ENCODE data around the gene FBXO9.

FBXO9 gene

DNA sequence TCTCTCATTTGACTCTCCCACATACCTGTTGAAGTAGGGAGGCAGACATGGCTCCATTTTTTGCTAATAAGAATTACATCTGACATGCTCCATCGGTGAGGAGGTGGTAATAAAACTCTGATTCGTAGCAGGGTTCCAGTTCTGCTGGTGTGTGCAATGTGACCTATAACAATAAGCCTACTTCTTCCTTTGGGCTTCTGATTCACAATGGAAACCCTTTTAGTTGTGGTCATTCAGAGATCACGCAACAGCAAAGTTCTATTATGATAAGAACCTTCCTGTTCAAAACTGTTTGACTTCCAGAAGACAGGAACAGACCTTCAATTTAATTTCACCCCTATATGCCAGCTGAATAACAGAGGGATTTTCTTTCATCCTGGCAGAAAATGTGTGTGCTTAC lies 38.7 kb upstream of the FBXO9 start:
- H3K27ac ChIP-seq: peak overlapping the region; percentile 1; the same call in 1 of the 2 replicates
- peaks cover 28% of the 10 kb centered on the region for H3K36me3 ChIP-seq
- no peak overlapping the region for H3K4me3 ChIP-seq (ENCODE audit: low read depth, low read length)
- no peaks in the 10 kb centered on the region for H3K9me3 ChIP-seq (ENCODE audit: severe bottlenecking)
- DNase-seq: no peak
- TF ChIP-seq, protein P1, sequence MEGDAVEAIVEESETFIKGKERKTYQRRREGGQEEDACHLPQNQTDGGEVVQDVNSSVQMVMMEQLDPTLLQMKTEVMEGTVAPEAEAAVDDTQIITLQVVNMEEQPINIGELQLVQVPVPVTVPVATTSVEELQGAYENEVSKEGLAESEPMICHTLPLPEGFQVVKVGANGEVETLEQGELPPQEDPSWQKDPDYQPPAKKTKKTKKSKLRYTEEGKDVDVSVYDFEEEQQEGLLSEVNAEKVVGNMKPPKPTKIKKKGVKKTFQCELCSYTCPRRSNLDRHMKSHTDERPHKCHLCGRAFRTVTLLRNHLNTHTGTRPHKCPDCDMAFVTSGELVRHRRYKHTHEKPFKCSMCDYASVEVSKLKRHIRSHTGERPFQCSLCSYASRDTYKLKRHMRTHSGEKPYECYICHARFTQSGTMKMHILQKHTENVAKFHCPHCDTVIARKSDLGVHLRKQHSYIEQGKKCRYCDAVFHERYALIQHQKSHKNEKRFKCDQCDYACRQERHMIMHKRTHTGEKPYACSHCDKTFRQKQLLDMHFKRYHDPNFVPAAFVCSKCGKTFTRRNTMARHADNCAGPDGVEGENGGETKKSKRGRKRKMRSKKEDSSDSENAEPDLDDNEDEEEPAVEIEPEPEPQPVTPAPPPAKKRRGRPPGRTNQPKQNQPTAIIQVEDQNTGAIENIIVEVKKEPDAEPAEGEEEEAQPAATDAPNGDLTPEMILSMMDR (IDR thresholded peaks at IDR 0.05; ENCODE audit: low read depth, low read length): no peak
- H3K27me3 ChIP-seq (ENCODE audit: insufficient read depth, low read depth, severe bottlenecking): no peaks in the 10 kb centered on the region

DNA sequence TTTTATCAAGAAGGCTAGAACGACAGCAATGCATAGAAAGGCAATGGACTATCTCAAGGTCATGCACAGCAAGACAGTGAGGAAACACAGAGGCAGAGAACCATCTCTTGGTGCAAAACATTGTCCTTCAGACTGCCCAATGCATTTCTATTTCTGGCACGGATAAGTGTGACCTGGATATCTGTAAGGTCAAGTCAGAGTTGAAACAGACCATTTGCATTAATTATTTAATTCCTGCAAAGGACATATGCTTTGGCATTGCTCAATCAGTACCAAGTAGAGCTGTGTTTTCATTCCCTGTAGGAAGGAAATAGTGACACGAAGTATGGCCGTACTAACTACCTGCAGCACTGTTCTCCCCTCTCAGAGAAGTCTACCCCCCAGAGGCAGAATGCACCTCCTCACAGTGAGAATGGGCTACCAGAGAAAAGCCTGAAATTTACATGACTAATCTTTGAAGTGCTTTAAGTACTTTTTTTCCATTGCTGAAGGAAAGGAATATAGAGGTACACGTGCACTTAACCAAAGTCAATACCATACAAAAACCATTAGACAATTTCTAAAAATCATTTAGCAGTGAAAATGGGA lies 38.0 kb upstream of the FBXO9 start:
- TF ChIP-seq, protein P1 (IDR thresholded peaks at IDR 0.05; ENCODE audit: low read depth, low read length): no peak
- Histone ChIP-seq H3K36me3 (peaks cover 31% of the 10 kb centered on the region), H3K4me3 (ENCODE audit: low read depth, low read length) (no peak overlapping the region), H3K27me3 (ENCODE audit: insufficient read depth, low read depth, severe bottlenecking) (no peaks in the 10 kb centered on the region), H3K27ac (peak overlapping the region; percentile 1), H3K9me3 (ENCODE audit: severe bottlenecking) (no peaks in the 10 kb centered on the region)
- DNase-seq: no peak

DNA sequence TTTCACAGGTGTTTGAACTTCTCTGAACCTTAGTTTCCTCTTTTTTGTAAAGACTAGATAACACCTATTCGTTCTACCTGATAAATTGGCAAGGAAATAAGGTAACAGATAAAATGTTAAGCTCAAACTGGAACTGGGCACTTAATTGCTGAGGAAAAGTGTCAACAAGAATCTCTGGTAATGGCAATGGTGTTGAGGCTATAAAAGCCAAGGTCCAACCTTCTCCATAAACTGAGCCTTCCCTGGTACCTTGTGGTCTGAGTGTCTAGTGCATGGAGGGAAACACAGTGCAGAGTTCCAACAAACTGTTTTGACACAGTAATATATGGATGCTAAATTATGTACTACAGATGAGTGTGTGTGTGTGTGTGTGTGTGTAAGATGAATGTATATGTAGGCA lies 36.7 kb upstream of the FBXO9 start:
- Histone ChIP-seq H3K27ac (peak overlapping the region; percentile 78), H3K9me3 (ENCODE audit: severe bottlenecking) (no peaks in the 10 kb centered on the region), H3K36me3 (peaks cover 37% of the 10 kb centered on the region), H3K27me3 (ENCODE audit: insufficient read depth, low read depth, severe bottlenecking) (no peaks in the 10 kb centered on the region), H3K4me3 (ENCODE audit: low read depth, low read length) (no peak overlapping the region)
- DNase-seq: no peak
- TF ChIP-seq, protein P1 (IDR thresholded peaks at IDR 0.05; ENCODE audit: low read depth, low read length): no peak

GRCh38 chr6:53029257-53029656 lies 35.9 kb upstream of the FBXO9 start:
- no peak overlapping the region for H3K4me3 ChIP-seq (ENCODE audit: low read depth, low read length)
- TF ChIP-seq, protein P1 (IDR thresholded peaks at IDR 0.05; ENCODE audit: low read depth, low read length): no peak
- H3K36me3 ChIP-seq: peaks cover 39% of the 10 kb centered on the region
- no peaks in the 10 kb centered on the region for H3K27me3 ChIP-seq (ENCODE audit: insufficient read depth, low read depth, severe bottlenecking)
- H3K9me3 ChIP-seq (ENCODE audit: severe bottlenecking): no peaks in the 10 kb centered on the region
- H3K27ac ChIP-seq: peak overlapping the region; percentile 78
- peak; percentile 55 for DNase-seq

DNA sequence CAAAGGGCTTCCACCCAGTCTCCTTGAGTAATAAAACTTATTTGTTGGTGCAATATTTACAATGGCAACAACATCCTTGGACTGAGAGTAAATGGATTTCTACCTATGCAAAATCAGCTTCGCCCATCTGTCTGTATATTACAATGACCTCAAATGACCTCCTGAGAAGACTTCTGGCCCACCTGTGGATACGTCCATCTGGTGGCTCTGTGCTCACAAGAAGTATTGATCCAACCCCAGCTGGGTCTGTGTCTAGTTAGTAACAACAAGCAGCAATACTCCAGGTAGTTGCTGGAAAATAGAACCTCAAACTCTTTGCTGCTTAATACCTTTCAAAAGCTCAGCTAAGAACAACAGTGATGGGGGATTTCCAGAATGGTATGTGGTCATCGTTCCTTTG lies 35.4 kb upstream of the FBXO9 start:
- Histone ChIP-seq H3K36me3 (peaks cover 42% of the 10 kb centered on the region), H3K9me3 (ENCODE audit: severe bottlenecking) (no peaks in the 10 kb centered on the region), H3K4me3 (ENCODE audit: low read depth, low read length) (no peak overlapping the region; the same call in 1 of the 2 replicates), H3K27ac (peak overlapping the region; percentile 78), H3K27me3 (ENCODE audit: insufficient read depth, low read depth, severe bottlenecking) (no peaks in the 10 kb centered on the region)
- TF ChIP-seq, protein P1 (IDR thresholded peaks at IDR 0.05; ENCODE audit: low read depth, low read length): no peak
- DNase-seq: peak; percentile 94

GRCh38 chr6:53031281-53031680 lies 33.9 kb upstream of the FBXO9 start:
- no peaks in the 10 kb centered on the region for H3K27me3 ChIP-seq (ENCODE audit: insufficient read depth, low read depth, severe bottlenecking)
- H3K4me3 ChIP-seq (ENCODE audit: low read depth, low read length): no peak overlapping the region
- H3K36me3 ChIP-seq: peaks cover 50% of the 10 kb centered on the region
- TF ChIP-seq, protein P1 (IDR thresholded peaks at IDR 0.05; ENCODE audit: low read depth, low read length): no peak
- H3K27ac ChIP-seq: no peak overlapping the region; the same call in 1 of the 2 replicates
- DNase-seq: no peak
- H3K9me3 ChIP-seq (ENCODE audit: severe bottlenecking): no peaks in the 10 kb centered on the region
